ENCODE measurements around the gene CFL1. TPM values are rescaled to one million over a fixed set of nuclear protein-coding genes. Genes with fewer than 3 reads are reported as not detected.

The CFL1 gene
- total and polyA plus RNA-seq, 7 experiments from 2014 or later, result 403 to 2,314 (median 802) TPM

DNA sequence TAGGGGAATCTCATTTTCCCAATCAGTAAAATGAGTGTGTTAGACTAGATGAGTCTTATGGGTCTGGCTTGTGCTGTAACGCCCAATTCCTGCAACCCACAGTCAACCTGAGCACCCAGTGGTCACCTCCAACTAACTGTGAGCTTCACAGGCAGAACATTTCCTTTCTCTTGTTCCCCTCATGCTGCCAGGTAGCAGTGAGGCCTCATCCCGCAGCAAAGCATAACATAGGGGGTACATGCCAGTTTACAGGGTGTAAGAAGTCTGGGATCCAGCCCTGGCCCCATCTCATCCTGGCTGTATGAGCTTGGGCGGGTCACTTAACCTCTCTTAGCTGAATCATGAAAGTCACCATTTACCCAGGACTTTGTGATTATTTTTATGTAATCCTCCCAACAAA is 10.9 kb upstream of the CFL1 start:
- Histone ChIP-seq H3K27me3 (ENCODE audit: control insufficient read depth in 2 of 2, insufficient read depth in 2 of 2, low read length in 2 of 2) (no peaks in the 10 kb centered on the region), H3K27ac (ENCODE audit: low read depth, low read length) (no peak overlapping the region), H3K4me1 (ENCODE audit: control insufficient read depth in 2 of 2, insufficient read depth in 2 of 2, low read length in 2 of 2) (peaks cover 10 to 13% of the 10 kb centered on the region in 2 donors), H3K4me3 (ENCODE audit: low read length) (no peak overlapping the region), H3K9me3 (ENCODE audit: control insufficient read depth in 2 of 3, low read length in 3 of 3) (no peaks in the 10 kb centered on the region), H3K36me3 (ENCODE audit: control insufficient read depth in 2 of 3, insufficient read depth in 3 of 3, low read length in 3 of 3) (peaks cover 0 to 33% (median 0%) of the 10 kb centered on the region in 3 experiments)
- ChIA-PET CTCF (interaction anchor here (0.9 to 4.7 kb wide), 4 partner anchors 9 to 20 kb away, joined by 3 to 38 read pairs (median 18); partner anchors contain the start of genes FIBP and MUS81), POLR2A (interaction anchor here (0.7 to 12.9 kb wide), 4 partner anchors 8 to 27 kb away, joined by 3 to 316 read pairs (median 57); partner anchors contain the start of genes CCDC85B, CFL1, FIBP and MUS81)
- ATAC-seq, result no peak
- intact Hi-C loops (cut with micrococcal nuclease), result loop anchor here in 1 of 2 donors (1.0 kb wide), 1 partner anchor 9 kb away; the partner anchor contains the start of gene MUS81
- Mint-ChIP-seq H3K27ac (peak overlapping the region in 1 of 9 donors; percentile 39), H3K9me3 (no peaks in the 10 kb centered on the region), H3K36me3 (peaks cover 0 to 9% (median 0%) of the 10 kb centered on the region in 5 donors), H3K27me3 (peaks cover 0 to 3% (median 0%) of the 10 kb centered on the region in 5 donors), H3K4me3 (no peak overlapping the region), H3K4me1 (peaks cover 13 to 27% (median 16%) of the 10 kb centered on the region in 7 donors)
- DNase-seq, result no peak

DNA sequence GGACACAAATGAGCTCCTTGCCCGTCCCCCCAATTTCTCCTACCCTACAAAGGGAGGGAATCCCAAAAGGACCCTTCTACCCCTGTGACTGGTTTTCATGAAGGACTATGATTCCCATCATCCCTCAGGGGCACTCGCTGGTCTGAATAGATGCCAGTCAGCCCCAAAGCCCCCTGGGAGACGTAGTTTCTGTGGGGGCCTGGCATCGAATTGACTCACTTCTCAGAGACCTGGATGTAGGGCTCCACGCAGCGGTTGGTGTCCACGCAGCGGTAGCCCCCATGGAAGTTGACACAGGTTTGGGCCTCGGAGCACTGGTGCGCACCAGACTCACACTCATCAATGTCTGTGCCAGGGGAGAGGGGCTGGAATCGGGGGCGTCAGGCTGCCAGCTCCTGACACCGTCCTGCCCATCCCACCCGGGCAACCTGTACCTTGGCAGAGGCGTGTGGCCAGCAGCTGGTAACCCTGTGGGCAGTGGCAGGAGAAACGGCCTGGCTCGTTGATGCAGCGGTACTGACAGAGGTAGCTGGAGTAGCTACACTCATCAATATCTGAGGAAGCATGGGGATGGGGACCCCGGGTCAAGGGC is 10.2 kb upstream of the CFL1 start:
- Histone ChIP-seq H3K36me3 (ENCODE audit: control insufficient read depth in 2 of 3, insufficient read depth in 3 of 3, low read length in 3 of 3) (peaks cover 0 to 41% (median 0%) of the 10 kb centered on the region in 3 experiments), H3K4me3 (ENCODE audit: low read length) (no peak overlapping the region), H3K27ac (ENCODE audit: low read depth, low read length) (no peak overlapping the region), H3K4me1 (ENCODE audit: control insufficient read depth in 2 of 2, insufficient read depth in 2 of 2, low read length in 2 of 2) (peaks cover 8 to 10% of the 10 kb centered on the region in 2 donors), H3K27me3 (ENCODE audit: control insufficient read depth in 2 of 2, insufficient read depth in 2 of 2, low read length in 2 of 2) (no peaks in the 10 kb centered on the region), H3K9me3 (ENCODE audit: control insufficient read depth in 2 of 3, low read length in 3 of 3) (no peaks in the 10 kb centered on the region)
- ATAC-seq (peak; percentile 62), DNase-seq (peak in 3 of 9 donors; percentile 28 to 45 (median 31))
- peaks cover 0 to 11% (median 0%) of the 10 kb centered on the region in 5 donors for H3K36me3 Mint-ChIP-seq
- H3K27ac Mint-ChIP-seq, result peak overlapping the region in 2 of 9 donors; percentile 56 to 59
- no peaks in the 10 kb centered on the region for H3K9me3 Mint-ChIP-seq
- intact Hi-C loops (cut with micrococcal nuclease), result loop anchor here in 1 of 2 donors (1.0 kb wide), 1 partner anchor 8 kb away; the partner anchor contains the start of gene MUS81
- POLR2A ChIA-PET, result interaction anchor here (0.7 to 12.9 kb wide), 4 partner anchors 7 to 28 kb away, joined by 3 to 316 read pairs (median 57); partner anchors contain the start of genes CCDC85B, CFL1, FIBP and MUS81
- CTCF ChIA-PET, result interaction anchor here (1.6 to 4.7 kb wide), 3 partner anchors 8 to 21 kb away, joined by 5 to 38 read pairs (median 30); partner anchors contain the start of genes FIBP and MUS81
- H3K4me1 Mint-ChIP-seq, result peaks cover 11 to 21% (median 14%) of the 10 kb centered on the region in 7 donors
- peaks cover 0 to 3% (median 0%) of the 10 kb centered on the region in 5 donors for H3K27me3 Mint-ChIP-seq
- no peak overlapping the region for H3K4me3 Mint-ChIP-seq

DNA sequence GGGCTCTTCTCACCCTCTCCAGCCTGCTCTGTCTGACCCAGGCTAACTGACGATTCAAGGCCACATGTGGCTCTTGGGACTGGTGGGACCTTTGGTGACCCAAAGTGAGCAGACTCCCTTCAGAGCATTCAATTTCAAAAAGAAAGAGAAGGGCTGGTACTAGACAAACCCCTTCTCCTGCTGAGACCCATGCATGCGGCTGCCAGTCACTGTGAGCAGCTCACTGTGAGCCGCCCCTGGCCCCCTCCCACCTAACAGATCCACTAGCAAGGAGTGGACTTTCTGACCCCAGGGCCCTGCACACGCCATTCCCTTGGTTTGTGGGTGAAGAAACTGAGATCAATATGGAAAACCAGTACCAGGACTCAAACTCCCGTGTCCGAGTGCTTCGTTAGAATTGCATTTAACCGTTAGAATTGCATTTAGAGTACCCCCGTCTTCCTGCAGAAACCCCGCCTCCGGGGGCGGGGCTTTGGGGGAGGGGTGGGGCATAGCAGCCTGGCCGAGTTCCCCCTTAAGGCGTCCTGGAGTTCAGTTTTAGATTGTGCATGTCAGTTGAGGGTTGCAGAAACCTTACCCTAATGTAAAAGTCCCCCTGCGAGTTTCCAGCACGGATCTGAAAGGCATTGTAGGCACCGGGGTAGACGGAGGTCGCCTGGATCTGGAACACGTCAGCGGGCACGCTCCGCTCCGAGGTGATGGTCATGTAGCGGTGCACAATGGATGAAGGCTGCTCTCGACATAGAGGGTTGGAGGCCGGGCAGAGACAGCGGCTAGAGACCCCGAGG is 9.5 kb upstream of the CFL1 start:
- Mint-ChIP-seq H3K27me3 (no peaks in the 10 kb centered on the region), H3K27ac (peak overlapping the region in 4 of 9 donors; percentile 16 to 59 (median 38)), H3K4me3 (no peak overlapping the region), H3K36me3 (peaks cover 0 to 15% (median 4%) of the 10 kb centered on the region in 5 donors), H3K4me1 (peaks cover 11 to 23% (median 13%) of the 10 kb centered on the region in 7 donors), H3K9me3 (no peaks in the 10 kb centered on the region)
- DNase-seq (peak in 1 of 9 donors; percentile 8), ATAC-seq (no peak)
- Histone ChIP-seq H3K27me3 (ENCODE audit: control insufficient read depth in 2 of 2, insufficient read depth in 2 of 2, low read length in 2 of 2) (no peaks in the 10 kb centered on the region), H3K27ac (ENCODE audit: low read depth, low read length) (no peak overlapping the region), H3K9me3 (ENCODE audit: control insufficient read depth in 2 of 3, low read length in 3 of 3) (no peaks in the 10 kb centered on the region), H3K4me3 (ENCODE audit: low read length) (no peak overlapping the region), H3K36me3 (ENCODE audit: control insufficient read depth in 2 of 3, insufficient read depth in 3 of 3, low read length in 3 of 3) (peaks cover 4 to 47% (median 4%) of the 10 kb centered on the region in 3 experiments), H3K4me1 (ENCODE audit: control insufficient read depth in 2 of 2, insufficient read depth in 2 of 2, low read length in 2 of 2) (peaks cover 5 to 10% of the 10 kb centered on the region in 2 donors)
- POLR2A ChIA-PET, result interaction anchor here (4.8 to 12.9 kb wide), 2 partner anchors 7 to 22 kb away, joined by 109 to 316 read pairs; partner anchors contain the start of genes CCDC85B, CFL1, FIBP and MUS81
- intact Hi-C loops (cut with micrococcal nuclease), result loop anchor here in 1 of 2 donors (1.0 kb wide), 1 partner anchor 7 kb away; the partner anchor contains the start of gene MUS81
- CTCF ChIA-PET, result interaction anchor here (1.2 kb wide), 1 partner anchor 21 kb away, joined by 4 read pairs; the partner anchor contains the start of gene FIBP

DNA sequence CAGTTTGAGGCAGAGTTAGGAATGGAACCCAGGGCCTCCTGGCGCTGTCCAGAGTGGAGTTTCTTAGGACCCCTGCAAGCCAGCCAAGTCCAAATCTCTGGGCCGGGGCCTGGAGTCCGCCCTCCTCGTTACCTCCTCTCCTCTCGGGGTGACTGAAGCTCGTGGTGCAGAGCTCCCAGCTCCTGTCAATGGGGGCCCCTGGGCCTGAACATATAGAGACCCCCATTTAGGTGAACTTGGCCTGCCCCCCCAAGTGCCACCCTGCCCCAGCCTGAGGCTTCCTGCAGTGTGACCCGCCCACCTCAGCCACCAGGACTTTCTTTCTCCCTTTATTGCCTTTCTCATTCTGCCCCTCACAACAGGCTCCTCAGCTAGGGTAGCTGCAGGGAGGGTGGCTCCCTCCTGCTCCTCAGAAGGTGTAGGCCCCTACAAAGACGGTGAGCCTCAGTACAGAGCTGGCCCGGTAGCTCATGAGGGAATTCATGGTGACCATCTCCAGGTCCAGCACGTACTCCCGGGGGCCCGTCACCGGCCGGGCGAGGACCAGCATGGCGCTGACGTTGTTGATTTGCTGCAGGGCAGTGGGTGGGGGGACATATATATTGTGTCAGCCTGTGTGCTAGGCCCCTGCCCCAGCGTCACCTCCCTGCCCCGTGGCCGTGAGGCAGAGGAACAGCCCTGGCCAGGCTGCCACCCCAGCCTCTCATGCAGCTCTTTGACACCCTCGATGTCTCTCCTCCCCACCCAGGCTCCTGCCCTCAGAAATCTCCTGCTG is 8.7 kb upstream of the CFL1 start:
- DNase-seq, result peak in 1 of 9 donors; percentile 8
- Mint-ChIP-seq H3K36me3 (peaks cover 0 to 16% (median 6%) of the 10 kb centered on the region in 5 donors), H3K9me3 (no peaks in the 10 kb centered on the region), H3K27ac (peak overlapping the region in 2 of 9 donors; percentile 57 to 59), H3K4me3 (no peak overlapping the region), H3K27me3 (no peaks in the 10 kb centered on the region), H3K4me1 (peaks cover 13 to 27% (median 15%) of the 10 kb centered on the region in 7 donors)
- Histone ChIP-seq H3K9me3 (ENCODE audit: control insufficient read depth in 2 of 3, low read length in 3 of 3) (no peaks in the 10 kb centered on the region), H3K4me1 (ENCODE audit: control insufficient read depth in 2 of 2, insufficient read depth in 2 of 2, low read length in 2 of 2) (peaks cover 11 to 14% of the 10 kb centered on the region in 2 donors), H3K36me3 (ENCODE audit: control insufficient read depth in 2 of 3, insufficient read depth in 3 of 3, low read length in 3 of 3) (peaks cover 5 to 55% (median 12%) of the 10 kb centered on the region in 3 experiments), H3K27me3 (ENCODE audit: control insufficient read depth in 2 of 2, insufficient read depth in 2 of 2, low read length in 2 of 2) (no peaks in the 10 kb centered on the region), H3K27ac (ENCODE audit: low read depth, low read length) (no peak overlapping the region), H3K4me3 (ENCODE audit: low read length) (no peak overlapping the region)
- ATAC-seq, result no peak
- ChIA-PET CTCF (interaction anchor here (1.2 to 2.1 kb wide), 2 partner anchors 18 to 21 kb away, joined by 4 to 9 read pairs; partner anchors contain the start of gene FIBP), POLR2A (interaction anchor here (12.9 kb wide), 1 partner anchor 22 kb away, joined by 316 read pairs; the partner anchor contains the start of genes CCDC85B and FIBP)
- intact Hi-C loops (cut with micrococcal nuclease), result no loop called here

DNA sequence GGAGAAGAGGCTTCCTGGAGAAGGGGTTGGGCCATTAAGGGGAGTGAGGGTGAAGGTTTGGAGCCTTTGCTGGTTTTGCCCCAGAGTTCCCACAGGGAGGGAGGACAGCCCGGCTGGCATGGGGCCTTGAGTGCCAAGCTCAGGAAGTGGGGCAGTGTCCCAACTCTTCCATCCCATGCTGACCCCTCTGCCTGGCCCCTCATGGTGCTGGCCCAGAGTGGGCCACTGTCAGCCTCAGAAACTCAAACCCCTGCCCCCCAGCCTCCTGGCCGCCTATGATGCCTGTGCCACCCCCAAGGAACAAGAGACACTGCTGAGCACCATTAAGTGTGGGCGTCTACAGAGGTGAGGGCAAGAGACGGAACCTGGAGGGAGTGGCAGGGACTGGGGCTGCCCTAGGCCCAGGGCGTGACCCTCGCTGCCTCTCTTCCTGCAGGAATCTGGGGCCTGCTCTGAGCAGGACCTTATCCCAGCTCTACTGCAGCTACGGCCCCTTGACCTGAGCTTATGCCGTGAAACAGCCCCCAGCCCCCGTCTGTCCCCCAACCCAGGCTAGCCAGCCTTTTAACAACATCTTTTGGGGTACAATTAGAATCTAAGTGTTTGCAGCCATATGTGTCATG is 7.7 kb upstream of the CFL1 start:
- Mint-ChIP-seq H3K27me3 (no peaks in the 10 kb centered on the region), H3K9me3 (no peaks in the 10 kb centered on the region), H3K36me3 (peaks cover 0 to 16% (median 6%) of the 10 kb centered on the region in 5 donors), H3K4me3 (no peak overlapping the region), H3K4me1 (peaks cover 16 to 31% (median 18%) of the 10 kb centered on the region in 7 donors), H3K27ac (peak overlapping the region in 1 of 9 donors; percentile 9)
- H3K4me3 ChIP-seq (ENCODE audit: low read length), result no peak overlapping the region
- H3K9me3 ChIP-seq (ENCODE audit: control insufficient read depth in 2 of 3, low read length in 3 of 3), result no peaks in the 10 kb centered on the region
- intact Hi-C loops (cut with micrococcal nuclease), result no loop called here
- no peak for DNase-seq
- POLR2A ChIA-PET, result interaction anchor here (12.9 kb wide), 1 partner anchor 23 kb away, joined by 316 read pairs; the partner anchor contains the start of genes CCDC85B and FIBP
- peaks cover 5 to 56% (median 12%) of the 10 kb centered on the region in 3 experiments for H3K36me3 ChIP-seq (ENCODE audit: control insufficient read depth in 2 of 3, insufficient read depth in 3 of 3, low read length in 3 of 3)
- peaks cover 12 to 16% of the 10 kb centered on the region in 2 donors for H3K4me1 ChIP-seq (ENCODE audit: control insufficient read depth in 2 of 2, insufficient read depth in 2 of 2, low read length in 2 of 2)
- H3K27me3 ChIP-seq (ENCODE audit: control insufficient read depth in 2 of 2, insufficient read depth in 2 of 2, low read length in 2 of 2), result no peaks in the 10 kb centered on the region
- no peak overlapping the region for H3K27ac ChIP-seq (ENCODE audit: low read depth, low read length)
- ATAC-seq, result no peak
- CTCF ChIA-PET, result interaction anchor here (2.1 kb wide), 1 partner anchor 19 kb away, joined by 9 read pairs; no protein-coding TSS in a partner anchor
